ENCODE measurements around the gene NTM. TPM values are rescaled to one million over a fixed set of nuclear protein-coding genes. Genes with fewer than 3 reads are reported as not detected.

NTM gene
- total RNA-seq, 4 donors from 2014 or later, result 0.40 to 3.1 (median 2.1) TPM; not detected in 1

- DNase-seq, result no peak
- Histone ChIP-seq H3K4me3 (no peak overlapping the region), H3K27ac (no peak overlapping the region), H3K36me3 (no peaks in the 10 kb centered on the region), H3K27me3 (no peaks in the 10 kb centered on the region), H3K4me1 (no peaks in the 10 kb centered on the region), H3K9me3 (no peaks in the 10 kb centered on the region)
- WGBS, 2 donors (ENCODE audit: low coverage in 1 of 2), result 59% methylated on average over 2 of the region's 2 CpGs; no CpG with 5 or more reads in 1 of the 2 donors
- intact Hi-C loops (cut with DNase I; ENCODE audit: low total_unique reads), result no loop called here
- TF ChIP-seq CTCF (IDR thresholded peaks at IDR 0.05), result no peak
- no peak for TF ChIP-seq EP300 (IDR thresholded peaks at IDR 0.05; ENCODE audit: low read depth)
- no peak for TF ChIP-seq POLR2AphosphoS5 (IDR thresholded peaks at IDR 0.05)
- no peak for TF ChIP-seq POLR2A (IDR thresholded peaks at IDR 0.05)
- in situ Hi-C loops (cut with MboI; ENCODE audit: low pct_ligation_motif_present in 1 of 4, low pct_unique_long_range_greater_than_20kb in 1 of 4, low sequenced_read_pairs in 3 of 4), result no loop called here
Measured at GRCh38 chr11:131597890-131598289, 227.5 kb downstream of the NTM start.

- no peak for TF ChIP-seq CTCF (IDR thresholded peaks at IDR 0.05)
- no peak for TF ChIP-seq EP300 (IDR thresholded peaks at IDR 0.05; ENCODE audit: low read depth)
- TF ChIP-seq POLR2A (IDR thresholded peaks at IDR 0.05), result no peak
- no peak for TF ChIP-seq POLR2AphosphoS5 (IDR thresholded peaks at IDR 0.05)
- no peaks in the 10 kb centered on the region for H3K36me3 ChIP-seq
- H3K4me1 ChIP-seq, result no peaks in the 10 kb centered on the region
- no peak for DNase-seq
- no peak overlapping the region for H3K4me3 ChIP-seq
- no peak overlapping the region for H3K27ac ChIP-seq
- no peaks in the 10 kb centered on the region for H3K9me3 ChIP-seq
- in situ Hi-C loops (cut with MboI; ENCODE audit: low pct_ligation_motif_present in 1 of 4, low pct_unique_long_range_greater_than_20kb in 1 of 4, low sequenced_read_pairs in 3 of 4) (no loop called here), intact Hi-C loops (cut with DNase I; ENCODE audit: low total_unique reads) (no loop called here)
- H3K27me3 ChIP-seq, result no peaks in the 10 kb centered on the region
- WGBS, 2 donors (ENCODE audit: low coverage in 1 of 2), result 50 to 54% methylated on average over 5 of the region's 5 CpGs
Measured at GRCh38 chr11:131598305-131598704, 227.9 kb downstream of the NTM start.

GRCh38 chr11:131599285-131599684 lies 228.9 kb downstream of the NTM start:
- intact Hi-C loops (cut with DNase I; ENCODE audit: low total_unique reads), result no loop called here
- Histone ChIP-seq H3K9me3 (no peaks in the 10 kb centered on the region), H3K4me3 (no peak overlapping the region), H3K27ac (no peak overlapping the region), H3K27me3 (no peaks in the 10 kb centered on the region), H3K36me3 (no peaks in the 10 kb centered on the region), H3K4me1 (no peaks in the 10 kb centered on the region)
- WGBS, 2 donors (ENCODE audit: low coverage in 1 of 2), result 77 to 93% methylated on average over 3 to 8 of the region's 8 CpGs
- no peak for TF ChIP-seq EP300 (IDR thresholded peaks at IDR 0.05; ENCODE audit: low read depth)
- TF ChIP-seq POLR2A (IDR thresholded peaks at IDR 0.05), result no peak
- TF ChIP-seq CTCF (IDR thresholded peaks at IDR 0.05), result no peak
- no peak for TF ChIP-seq POLR2AphosphoS5 (IDR thresholded peaks at IDR 0.05)
- in situ Hi-C loops (cut with MboI; ENCODE audit: low pct_ligation_motif_present in 1 of 4, low pct_unique_long_range_greater_than_20kb in 1 of 4, low sequenced_read_pairs in 3 of 4), result no loop called here
- no peak for DNase-seq

- Histone ChIP-seq H3K4me3 (no peak overlapping the region), H3K36me3 (no peaks in the 10 kb centered on the region), H3K27me3 (no peaks in the 10 kb centered on the region), H3K9me3 (no peaks in the 10 kb centered on the region), H3K27ac (no peak overlapping the region), H3K4me1 (no peaks in the 10 kb centered on the region)
- in situ Hi-C loops (cut with MboI; ENCODE audit: low pct_ligation_motif_present in 1 of 4, low pct_unique_long_range_greater_than_20kb in 1 of 4, low sequenced_read_pairs in 3 of 4) (no loop called here), intact Hi-C loops (cut with DNase I; ENCODE audit: low total_unique reads) (no loop called here)
- no peak for TF ChIP-seq POLR2A (IDR thresholded peaks at IDR 0.05)
- no peak for TF ChIP-seq EP300 (IDR thresholded peaks at IDR 0.05; ENCODE audit: low read depth)
- TF ChIP-seq POLR2AphosphoS5 (IDR thresholded peaks at IDR 0.05), result no peak
- no peak for TF ChIP-seq CTCF (IDR thresholded peaks at IDR 0.05)
- no peak for DNase-seq
- 49 to 54% methylated on average over 3 to 4 of the region's 4 CpGs for WGBS, 2 donors (ENCODE audit: low coverage in 1 of 2)
Measured at GRCh38 chr11:131600628-131601027, 230.2 kb downstream of the NTM start.

Data from transverse colon (tissue), 4 donors.